Measurements from ENCODE around the gene OBP2B.

DNA sequence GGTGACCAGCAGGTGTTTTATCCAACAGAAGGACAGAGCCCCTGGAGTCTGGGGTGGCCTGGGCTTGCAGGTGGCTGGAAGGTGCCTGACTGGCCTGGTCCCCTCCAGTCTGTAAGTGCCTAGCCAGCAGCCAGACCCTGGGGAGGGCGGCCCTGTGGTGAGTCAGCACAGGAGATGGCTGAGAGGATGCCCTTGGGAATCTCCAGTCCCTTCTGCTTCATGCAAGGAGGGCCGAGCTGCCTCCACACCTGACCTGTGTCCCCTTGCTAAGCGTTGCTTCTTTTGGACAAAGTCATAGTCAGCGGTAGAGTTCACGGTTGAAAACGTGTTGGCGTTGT, 20.2 kb downstream of the OBP2B start:
- TF ChIP-seq FOXP2 (optimal IDR thresholded peaks at IDR 0.05; ENCODE audit: control extremely low read depth, extremely low read length, insufficient read depth): no peak
- no peak for TF ChIP-seq EZH2 (IDR thresholded peaks at IDR 0.05)
